Neural cell (in vitro differentiated cells): ENCODE data around the gene PDPK1. TPM values are rescaled to one million over a fixed set of nuclear protein-coding genes. Genes with fewer than 3 reads are reported as not detected.

Source experiments
- H2AFZ ChIP-seq: fragments of 200-600, 300-800 bp; sonication (generic), shearing (Covaris generic); 2 replicates; pipeline ENCODE4 v1.6.0; 2014; ENCODE audit warnings: low read depth, mild to moderate bottlenecking, antibody characterized with exemption, low read length, moderate library complexity
- H3F3A ChIP-seq: fragments of 200-600 bp; shearing (Covaris generic); 2 replicates; pipeline ENCODE4 v1.6.1; 2016; ENCODE audit warnings: mild to moderate bottlenecking, moderate library complexity, mixed read lengths, antibody characterized with exemption, low read length; ENCODE audit not compliant: insufficient read depth, poor library complexity, severe bottlenecking
- H3K27ac ChIP-seq: fragments of 200-600, 300-800 bp; sonication (generic), shearing (Covaris generic); 2 replicates; pipeline ENCODE4 v1.5.1; 2014; ENCODE audit warnings: mild to moderate bottlenecking, low read length, moderate library complexity
- H3K27me3 ChIP-seq: fragments of 300-800, 200-600 bp; sonication (generic), shearing (Covaris generic); 2 replicates; pipeline ENCODE4 v1.6.0; 2014; ENCODE audit warnings: mild to moderate bottlenecking, low read depth, low read length, moderate library complexity; ENCODE audit not compliant: insufficient read depth
- H3K36me3 ChIP-seq: fragments of 300-800, 200-600 bp; sonication (generic), shearing (Covaris generic); 2 replicates; pipeline ENCODE4 v1.5.1; 2014; ENCODE audit warnings: mild to moderate bottlenecking, antibody characterized with exemption, low read length, moderate library complexity; ENCODE audit not compliant: insufficient read depth
- H3K4me2 ChIP-seq: fragments of 300-800, 200-600 bp; sonication (generic), shearing (Covaris generic); 2 replicates; pipeline ENCODE4 v1.6.0; 2014; ENCODE audit warnings: mild to moderate bottlenecking, low read length
- H3K4me3 ChIP-seq: fragments of 300-800, 200-600 bp; sonication (generic), shearing (Covaris generic); 2 replicates; pipeline ENCODE4 v1.5.1; 2014; ENCODE audit warnings: mild to moderate bottlenecking, low read length, moderate library complexity
- H3K79me2 ChIP-seq: fragments of 200-600 bp; shearing (Covaris generic); replicated peaks from 2 replicates; pipeline ENCODE4 v1.6.0; 2014; ENCODE audit warnings: mild to moderate bottlenecking, low read length, moderate library complexity; ENCODE audit not compliant: insufficient read depth
- H3K9ac ChIP-seq: fragments of 300-800, 200-600 bp; sonication (generic), shearing (Covaris generic); 2 replicates; pipeline ENCODE4 v1.6.1; 2016; ENCODE audit warnings: mild to moderate bottlenecking, low read length, mixed read lengths
- H3K9me2 ChIP-seq: fragments of 200-600 bp; shearing (Covaris generic); 2 replicates; pipeline ENCODE4 v1.6.1; 2016; ENCODE audit warnings: mild to moderate bottlenecking, low read length, mixed read lengths; ENCODE audit not compliant: insufficient read depth
- H3K9me3 ChIP-seq: fragments of 200-600, 300-800 bp; sonication (generic), shearing (Covaris generic); 2 replicates; pipeline ENCODE4 v1.6.1; 2016; ENCODE audit warnings: mild to moderate bottlenecking, mixed run types, low read length, moderate library complexity, mixed read lengths
- H4K20me1 ChIP-seq: fragments of 200-600 bp; shearing (Covaris generic); 2 replicates; pipeline ENCODE4 v1.6.1; 2016; ENCODE audit warnings: mild to moderate bottlenecking, mixed run types; ENCODE audit not compliant: insufficient read depth
- CTCF ChIP-seq: fragments of 450-650 bp; IDR thresholded peaks from 2 replicates; pipeline ENCODE4 v1.5.1; 2014; ENCODE audit warnings: antibody characterized with exemption, mild to moderate bottlenecking, moderate library complexity; ENCODE audit not compliant: poor library complexity, severe bottlenecking
- EP300 ChIP-seq: fragments of 450-650 bp; conservative IDR thresholded peaks from 2 replicates; pipeline ENCODE4 v1.6.1; 2014; ENCODE audit warnings: antibody characterized with exemption, mild to moderate bottlenecking, moderate library complexity; ENCODE audit not compliant: poor library complexity, severe bottlenecking
- EZH2 ChIP-seq: fragments of 200-600, 300-800 bp; shearing (Covaris generic), sonication (generic); IDR thresholded peaks from 2 replicates; pipeline ENCODE4 v1.6.1; 2014; ENCODE audit warnings: antibody characterized with exemption, low read length, borderline replicate concordance, mild to moderate bottlenecking; ENCODE audit not compliant: insufficient read depth, poor library complexity, severe bottlenecking
- MXI1 ChIP-seq: fragments of 450-650 bp; conservative IDR thresholded peaks from 2 replicates; pipeline ENCODE4 v1.6.1; 2014; ENCODE audit warnings: antibody characterized with exemption, mild to moderate bottlenecking; ENCODE audit not compliant: poor library complexity, severe bottlenecking
- POLR2AphosphoS5 ChIP-seq: IDR thresholded peaks from 2 replicates; pipeline ENCODE4 v1.6.1; 2012
- RAD21 ChIP-seq: fragments of 450-650 bp; conservative IDR thresholded peaks from 2 replicates; pipeline ENCODE4 v1.6.1; 2014; ENCODE audit warnings: antibody characterized with exemption, mild to moderate bottlenecking, moderate library complexity
- SMC3 ChIP-seq: fragments of 450-650 bp; conservative IDR thresholded peaks from 2 replicates; pipeline ENCODE4 v1.6.1; 2014; ENCODE audit warnings: antibody characterized with exemption, mild to moderate bottlenecking, moderate library complexity; ENCODE audit not compliant: poor library complexity
- TAF1 ChIP-seq: IDR thresholded peaks from 2 replicates; pipeline ENCODE4 v1.6.1; 2012; ENCODE audit warnings: low read depth
- polyA plus RNA-seq: library from polyadenylated mRNA; depleted of rRNA; stranded (reverse); fragments of >200 nt; gene quantifications from 2 replicates; pipeline ENCODE4 v1.2.3, GENCODE V29; 2014
- TF ChIP-seq, protein P1 (sequence below): IDR thresholded peaks from 2 replicates; pipeline ENCODE4 v1.6.1; 2012; ENCODE audit warnings: borderline replicate concordance

Gene PDPK1
- polyA plus RNA-seq, 1 donor from 2014 or later = 18.6 TPM

- H3K27me3 ChIP-seq = no peaks in the 10 kb centered on the region
- no peaks in the 10 kb centered on the region for H3K9me2 ChIP-seq
- H3K9me3 ChIP-seq = no peaks in the 10 kb centered on the region
- H3K36me3 ChIP-seq = no peaks in the 10 kb centered on the region
- TF ChIP-seq RAD21 (no peak), POLR2AphosphoS5 (no peak), EP300 (no peak), SMC3 (no peak), TAF1 (no peak), MXI1 (no peak), CTCF (no peak), EZH2 (no peak)
- TF ChIP-seq, protein P1, sequence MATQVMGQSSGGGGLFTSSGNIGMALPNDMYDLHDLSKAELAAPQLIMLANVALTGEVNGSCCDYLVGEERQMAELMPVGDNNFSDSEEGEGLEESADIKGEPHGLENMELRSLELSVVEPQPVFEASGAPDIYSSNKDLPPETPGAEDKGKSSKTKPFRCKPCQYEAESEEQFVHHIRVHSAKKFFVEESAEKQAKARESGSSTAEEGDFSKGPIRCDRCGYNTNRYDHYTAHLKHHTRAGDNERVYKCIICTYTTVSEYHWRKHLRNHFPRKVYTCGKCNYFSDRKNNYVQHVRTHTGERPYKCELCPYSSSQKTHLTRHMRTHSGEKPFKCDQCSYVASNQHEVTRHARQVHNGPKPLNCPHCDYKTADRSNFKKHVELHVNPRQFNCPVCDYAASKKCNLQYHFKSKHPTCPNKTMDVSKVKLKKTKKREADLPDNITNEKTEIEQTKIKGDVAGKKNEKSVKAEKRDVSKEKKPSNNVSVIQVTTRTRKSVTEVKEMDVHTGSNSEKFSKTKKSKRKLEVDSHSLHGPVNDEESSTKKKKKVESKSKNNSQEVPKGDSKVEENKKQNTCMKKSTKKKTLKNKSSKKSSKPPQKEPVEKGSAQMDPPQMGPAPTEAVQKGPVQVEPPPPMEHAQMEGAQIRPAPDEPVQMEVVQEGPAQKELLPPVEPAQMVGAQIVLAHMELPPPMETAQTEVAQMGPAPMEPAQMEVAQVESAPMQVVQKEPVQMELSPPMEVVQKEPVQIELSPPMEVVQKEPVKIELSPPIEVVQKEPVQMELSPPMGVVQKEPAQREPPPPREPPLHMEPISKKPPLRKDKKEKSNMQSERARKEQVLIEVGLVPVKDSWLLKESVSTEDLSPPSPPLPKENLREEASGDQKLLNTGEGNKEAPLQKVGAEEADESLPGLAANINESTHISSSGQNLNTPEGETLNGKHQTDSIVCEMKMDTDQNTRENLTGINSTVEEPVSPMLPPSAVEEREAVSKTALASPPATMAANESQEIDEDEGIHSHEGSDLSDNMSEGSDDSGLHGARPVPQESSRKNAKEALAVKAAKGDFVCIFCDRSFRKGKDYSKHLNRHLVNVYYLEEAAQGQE = no peak
- no peak overlapping the region for H3K9ac ChIP-seq
- no peaks in the 10 kb centered on the region for H4K20me1 ChIP-seq
- no peak overlapping the region for H3K4me3 ChIP-seq
- no peaks in the 10 kb centered on the region for H3F3A ChIP-seq
- no peak overlapping the region for H3K27ac ChIP-seq
- no peak overlapping the region for H2AFZ ChIP-seq
- no peak overlapping the region for H3K4me2 ChIP-seq
- no peaks in the 10 kb centered on the region for H3K79me2 ChIP-seq
Measured at GRCh38 chr16:2490190-2491105, 47.4 kb upstream of the PDPK1 start.

DNA sequence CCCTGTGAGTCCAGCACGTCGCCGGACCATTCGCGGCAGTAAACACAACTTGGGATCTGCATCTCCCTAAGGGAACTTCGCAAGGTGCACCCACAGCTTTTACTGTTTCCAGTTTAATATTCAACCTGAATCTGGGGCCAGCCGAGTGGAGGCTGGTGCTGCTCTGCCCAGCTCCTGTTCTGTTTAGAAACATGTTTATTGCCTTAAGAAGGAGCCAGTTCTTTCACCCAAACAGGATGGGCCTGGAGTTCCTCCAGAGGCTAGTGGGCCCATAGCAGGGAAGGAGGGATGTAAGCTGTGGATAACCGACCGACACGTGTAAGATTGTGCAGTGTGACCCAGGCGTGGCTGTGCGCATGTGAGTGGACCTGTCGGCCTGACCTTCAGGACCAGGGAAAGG is 45.5 kb upstream of the PDPK1 start:
- no peak for TF ChIP-seq SMC3
- TF ChIP-seq TAF1 = no peak
- no peak for TF ChIP-seq POLR2AphosphoS5
- no peak for TF ChIP-seq EZH2
- Histone ChIP-seq H3K4me3 (no peak overlapping the region), H3K9me2 (no peaks in the 10 kb centered on the region), H3K79me2 (no peaks in the 10 kb centered on the region), H3K27me3 (no peaks in the 10 kb centered on the region), H3K27ac (no peak overlapping the region), H3F3A (no peaks in the 10 kb centered on the region), H3K9ac (no peak overlapping the region), H4K20me1 (no peaks in the 10 kb centered on the region), H2AFZ (no peak overlapping the region), H3K36me3 (no peaks in the 10 kb centered on the region), H3K4me2 (no peak overlapping the region), H3K9me3 (no peaks in the 10 kb centered on the region)
